HG03378 (cell line): ENCODE data around the gene PADI6.
"Not testable (repeated sequence)": the region's sequence is repeated elsewhere in the genome, so short reads cannot be mapped to it uniquely, and the experiment has no call there.

Experiments
- ATAC-seq: cut with Tn5 transposase; IDR thresholded peaks from one replicate; pipeline ENCODE4 v1.9.1; 2021; ENCODE audit warnings: mild to moderate bottlenecking, moderate library complexity; ENCODE audit not compliant: unreplicated experiment

PADI6 gene

DNA sequence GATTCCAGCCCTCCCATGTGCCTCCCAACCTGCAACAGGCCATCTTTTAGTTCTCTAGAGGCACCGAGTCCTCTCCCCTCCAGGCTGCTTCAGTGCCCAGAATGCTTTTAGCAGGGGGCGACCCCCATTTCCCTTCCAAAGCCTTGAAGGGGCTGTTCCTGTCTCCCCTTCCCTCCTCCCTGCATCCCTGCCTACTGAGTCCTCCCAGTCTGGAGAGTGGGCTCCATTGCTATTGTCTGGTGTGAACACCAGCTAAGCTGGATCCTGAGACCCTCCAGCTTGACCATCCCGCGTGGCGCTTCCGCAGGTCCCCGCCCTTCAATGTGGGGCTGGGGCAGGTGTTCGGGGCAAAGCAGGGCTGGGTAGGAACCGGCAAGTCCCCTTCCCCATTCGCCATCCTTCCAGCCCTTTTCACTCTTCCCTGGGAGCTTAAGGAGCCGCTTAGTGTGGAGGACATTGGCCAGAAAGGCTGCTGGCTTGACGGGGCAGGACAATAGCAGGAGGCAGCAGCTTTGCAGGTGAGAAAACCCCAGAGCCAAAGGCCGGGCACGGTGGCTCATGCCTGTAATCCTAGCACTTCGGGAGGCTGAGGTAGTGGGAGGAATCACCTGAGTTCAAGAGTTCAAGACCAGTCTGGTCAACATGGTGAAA, 32.2 kb downstream of the PADI6 start:
- no peak for ATAC-seq

DNA sequence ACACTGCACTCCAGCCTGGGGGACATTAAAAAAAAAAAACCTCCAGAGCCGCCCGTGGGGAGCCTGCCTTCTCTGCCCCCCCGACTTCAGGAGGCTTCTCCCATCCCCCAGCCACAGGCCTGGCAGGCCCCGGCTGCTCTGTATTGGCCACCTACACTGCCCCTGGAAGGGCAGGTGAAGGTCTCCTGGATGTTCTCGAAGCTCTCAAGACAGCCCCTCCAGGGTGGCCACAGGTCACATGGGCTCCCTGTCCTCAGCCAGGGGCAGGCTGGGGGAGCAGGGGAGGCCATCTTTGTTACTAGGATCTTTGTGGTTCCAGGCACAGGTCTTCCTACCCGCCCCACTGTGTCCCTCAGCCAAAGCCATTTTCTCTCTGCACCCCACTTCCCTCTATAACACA, 32.8 kb downstream of the PADI6 start:
- no peak for ATAC-seq

DNA sequence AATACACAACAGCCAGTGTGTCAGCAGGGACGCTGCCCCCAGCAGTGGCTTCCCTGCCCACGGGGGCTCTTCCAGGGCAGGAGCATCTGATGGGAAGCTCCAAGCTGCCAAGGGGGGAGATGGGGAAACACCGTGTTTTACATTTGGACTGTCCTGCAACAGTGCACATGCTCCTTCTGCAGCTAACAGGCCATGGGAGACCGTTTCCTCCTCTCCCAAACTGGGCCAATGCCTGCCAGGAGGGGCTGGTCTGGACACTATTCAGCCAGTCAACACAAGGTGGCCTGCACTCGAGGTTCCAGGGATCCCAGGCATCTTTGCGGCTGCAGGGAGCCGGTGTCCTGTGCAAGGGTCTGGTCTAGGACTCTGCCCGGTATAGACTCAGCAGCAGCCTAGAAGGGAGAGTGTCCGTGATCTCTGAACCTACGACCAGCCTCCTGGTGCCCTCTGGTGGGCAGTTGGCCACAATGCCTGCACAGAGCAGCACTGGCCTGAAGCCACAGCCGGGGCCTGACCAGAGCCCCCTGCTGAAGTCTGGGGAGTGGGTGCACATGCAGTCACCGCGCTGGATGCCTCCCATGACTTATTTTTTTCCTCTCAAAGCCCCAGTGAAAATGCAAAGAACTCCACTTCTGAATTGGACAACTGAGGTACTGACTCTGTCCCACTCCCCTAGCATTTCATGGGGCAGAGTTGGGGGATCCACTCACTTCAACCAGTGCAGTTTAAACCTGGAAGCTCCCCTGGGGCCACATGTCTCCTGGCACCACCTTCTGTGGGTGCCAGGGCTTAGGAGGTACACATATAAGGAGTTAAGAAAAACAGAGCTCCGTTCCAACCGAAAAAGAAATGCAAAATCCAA, 34.1 kb downstream of the PADI6 start:
- no peak for ATAC-seq

DNA sequence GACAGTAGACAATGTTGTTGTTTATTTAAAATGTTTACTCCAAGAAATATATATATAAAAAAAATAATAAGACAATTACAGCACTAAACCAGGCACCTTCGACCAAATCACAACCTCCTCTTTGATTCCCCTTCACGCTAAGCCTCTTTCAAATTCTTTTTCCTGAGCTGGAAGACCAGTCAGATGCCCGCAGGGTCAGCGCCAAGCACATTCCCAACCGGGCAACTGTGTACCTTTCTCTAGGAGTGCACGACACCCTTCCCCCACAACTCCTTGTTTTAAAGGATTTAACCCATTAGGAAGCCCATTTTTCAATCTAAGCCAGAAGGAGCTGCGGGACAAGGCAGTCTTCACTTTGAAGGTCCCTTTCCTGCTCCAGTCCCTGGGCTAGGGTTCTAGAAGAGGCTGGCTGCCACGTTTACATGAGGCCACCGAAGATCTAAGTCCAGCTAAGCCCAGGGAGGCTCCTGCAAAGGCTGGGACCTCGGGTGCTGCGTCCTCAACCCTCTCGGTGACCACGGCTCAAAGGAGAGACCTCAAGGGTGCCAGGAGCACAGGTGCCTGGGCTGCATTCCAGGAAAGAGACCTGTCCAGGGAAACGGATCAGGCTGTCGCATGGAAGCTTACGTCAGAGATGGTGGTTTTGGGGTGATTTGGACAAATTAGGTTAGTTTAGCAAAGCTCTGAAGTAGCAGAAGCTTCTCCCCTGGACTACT, 34.9 kb downstream of the PADI6 start:
- not testable (repeated sequence) for ATAC-seq

DNA sequence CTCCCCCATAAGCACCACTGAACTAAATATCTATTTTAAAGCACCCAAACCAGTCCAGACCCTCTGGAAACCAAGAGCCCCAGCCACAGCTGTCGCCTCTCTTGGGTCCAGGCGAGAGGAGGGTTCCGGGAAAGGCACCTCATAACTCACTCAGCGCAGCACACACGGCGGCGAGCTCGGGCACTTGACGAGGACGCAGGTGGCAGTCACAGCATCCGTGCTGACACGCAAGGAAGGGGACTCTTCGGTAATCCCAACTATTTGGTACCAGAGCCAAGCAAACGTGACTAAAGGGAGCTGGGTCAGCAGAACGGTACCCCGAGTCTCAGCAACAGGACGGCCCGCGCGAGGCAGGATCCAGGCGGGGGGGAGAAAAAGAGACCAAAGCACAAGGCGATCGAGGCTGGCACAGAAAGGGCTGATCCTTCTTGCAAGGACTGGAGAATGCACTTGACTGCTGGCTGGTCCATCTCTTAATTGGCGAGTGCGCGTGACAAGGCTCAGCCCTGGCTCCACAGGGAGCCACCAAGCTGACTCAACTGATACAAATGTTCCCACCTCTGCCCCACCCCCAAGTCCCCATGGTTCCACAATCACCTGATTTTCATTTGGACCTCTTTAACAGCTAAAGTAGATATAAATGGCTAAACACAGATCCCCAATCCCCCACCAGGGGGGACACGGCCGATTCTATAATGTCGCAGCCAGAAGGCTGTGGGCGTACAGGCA, 36.0 kb downstream of the PADI6 start:
- ATAC-seq = not testable (repeated sequence)

DNA sequence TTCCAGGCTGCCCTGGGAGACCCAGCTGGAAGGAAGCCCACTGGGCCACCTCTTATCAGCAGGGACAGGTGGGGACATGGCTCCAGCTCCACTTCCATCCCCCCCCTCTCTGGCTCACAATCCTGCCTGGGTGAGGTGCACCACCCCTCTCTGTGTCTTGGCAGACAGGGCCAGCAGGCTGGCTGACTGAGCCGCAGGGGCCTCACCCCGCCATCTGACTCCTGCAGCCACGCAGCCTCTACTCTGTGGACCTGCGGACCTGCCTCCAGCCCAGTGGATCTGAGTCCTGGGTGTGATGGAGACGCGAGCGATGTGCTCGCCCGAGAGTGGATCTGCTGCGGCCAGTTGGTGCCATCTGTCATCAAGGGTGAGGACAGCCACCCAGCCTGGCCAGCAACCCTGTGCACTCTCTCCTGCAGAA, 37.4 kb downstream of the PADI6 start:
- ATAC-seq = no peak

DNA sequence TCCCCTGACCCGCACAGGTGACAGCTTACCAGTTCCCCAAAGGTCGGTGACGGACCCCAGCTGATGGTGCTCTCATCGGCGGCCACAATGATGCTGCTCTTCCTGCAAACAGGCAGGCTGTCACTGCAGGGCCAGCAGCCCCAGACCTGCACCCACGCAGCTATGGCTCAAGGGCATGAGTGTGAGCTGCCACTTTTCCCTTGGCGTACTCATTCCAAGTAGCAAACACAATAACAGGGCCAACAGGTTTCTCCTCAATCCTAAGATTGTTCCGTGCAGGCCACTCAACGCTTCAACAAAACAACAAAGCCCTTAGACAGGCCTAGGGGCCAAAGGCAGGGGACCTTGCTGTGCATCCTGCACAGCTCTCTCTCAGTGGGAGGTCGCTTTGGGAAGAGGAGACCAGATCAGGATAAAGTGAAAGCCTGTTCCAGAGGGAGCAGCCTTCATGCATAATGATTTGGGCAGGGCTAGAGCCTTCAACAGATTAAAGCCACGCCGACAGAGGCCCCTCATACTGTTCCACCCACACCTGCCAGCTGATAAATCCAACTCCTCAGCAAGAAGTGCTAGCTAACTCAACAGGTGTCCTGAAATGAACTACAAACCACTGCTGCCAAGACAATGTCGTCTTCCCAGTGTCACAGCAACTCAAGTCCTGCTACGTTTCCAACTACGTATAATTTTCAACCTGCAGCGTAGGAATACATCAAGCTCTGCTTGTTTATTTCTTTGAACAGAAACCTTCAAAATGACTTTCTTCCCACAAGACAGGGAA, 40.3 kb downstream of the PADI6 start:
- no peak for ATAC-seq

DNA sequence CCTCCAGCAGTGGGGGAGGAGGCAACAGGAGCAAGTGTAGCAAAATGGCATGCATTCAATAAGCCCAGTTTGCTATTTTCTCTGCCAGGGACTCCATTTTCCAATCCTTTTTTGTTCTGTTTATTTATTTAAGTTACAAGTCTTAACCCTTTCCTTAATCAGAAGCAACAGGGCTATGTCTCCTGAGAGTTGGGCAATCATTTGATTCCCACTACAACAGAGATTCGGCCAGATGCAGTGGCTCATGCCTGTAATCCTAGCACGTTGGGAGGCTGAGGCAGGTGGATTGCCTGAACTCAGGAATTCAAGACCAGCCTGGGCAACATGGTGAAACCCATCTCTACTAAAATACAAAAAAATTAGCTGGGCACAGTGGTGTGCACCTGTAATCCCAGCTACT, 42.0 kb downstream of the PADI6 start:
- ATAC-seq = no peak

DNA sequence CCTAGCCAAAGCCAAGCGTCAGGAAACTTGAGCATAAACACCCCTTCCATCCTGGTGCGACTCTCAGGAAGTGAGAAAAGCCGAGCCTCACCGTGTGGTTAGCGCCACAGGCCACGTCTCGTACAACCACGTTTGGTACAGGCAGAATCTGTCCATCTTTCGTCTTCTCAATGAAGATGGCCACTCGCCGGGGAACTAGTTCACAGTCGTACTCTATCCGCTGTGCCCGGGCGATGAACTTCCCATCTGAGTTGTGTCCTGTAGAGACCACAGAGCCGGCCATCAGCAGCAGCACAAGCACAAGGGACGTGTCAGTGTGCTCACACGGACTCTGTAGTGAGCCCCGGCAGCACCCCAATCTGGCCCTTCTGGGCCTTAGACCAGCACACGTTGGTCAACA, 44.4 kb downstream of the PADI6 start:
- no peak for ATAC-seq

DNA sequence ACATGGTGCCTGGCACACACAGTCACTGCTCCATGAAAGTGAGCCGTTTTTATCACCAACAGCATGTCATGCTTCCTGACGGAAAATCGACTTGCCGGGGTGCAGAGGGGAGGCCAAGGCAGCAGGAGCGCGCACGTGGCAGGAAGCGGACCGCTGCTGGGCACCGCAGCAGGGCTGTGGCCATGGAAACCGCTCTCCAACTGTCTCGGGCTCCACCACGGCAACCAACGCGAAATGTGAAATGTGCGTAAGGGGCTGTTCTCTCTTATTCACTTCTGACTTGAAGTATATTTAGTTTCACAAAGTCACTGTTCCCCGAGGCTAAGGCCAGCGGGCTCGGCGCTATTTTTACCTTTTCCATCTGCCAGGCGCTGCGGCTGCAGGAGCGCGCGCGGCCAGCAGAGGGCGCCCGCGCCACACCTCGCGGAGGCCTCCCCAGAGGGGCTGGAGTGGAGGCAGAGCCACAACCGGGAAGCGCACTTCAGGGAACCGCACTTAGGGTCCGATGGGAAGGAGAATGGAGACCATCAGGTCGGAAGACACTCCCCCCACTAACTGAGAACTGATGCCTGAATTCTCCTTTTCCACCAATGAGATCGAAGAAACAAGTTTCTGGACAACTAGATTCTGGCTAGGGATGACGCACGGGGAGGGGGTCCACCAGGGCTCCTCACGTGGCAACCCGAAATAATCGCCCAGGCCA, 47.8 kb downstream of the PADI6 start:
- no peak for ATAC-seq

DNA sequence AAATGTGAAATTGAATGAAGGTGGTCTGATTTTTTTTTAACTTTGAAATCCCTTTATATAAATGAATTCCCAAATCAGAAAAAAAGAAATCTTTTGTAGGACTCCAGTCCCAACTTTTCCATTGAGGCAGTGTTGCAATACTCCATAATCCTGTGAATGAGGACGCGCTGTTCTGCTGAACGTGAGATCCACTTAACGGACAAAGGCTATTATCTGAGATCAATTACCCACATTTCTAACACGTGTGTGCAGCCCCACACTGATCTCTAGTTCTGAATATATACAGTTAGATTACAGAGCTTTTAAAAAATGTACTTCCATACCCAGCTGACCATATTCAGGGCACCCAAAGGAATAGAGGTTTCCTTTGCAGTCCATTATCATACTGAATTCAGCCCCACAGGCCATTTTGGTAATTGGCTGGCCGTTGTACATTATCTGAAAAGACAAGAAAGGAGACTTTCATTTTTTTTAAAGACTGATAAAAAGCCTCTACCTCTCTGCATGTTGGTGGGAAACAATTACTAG, 48.5 kb downstream of the PADI6 start:
- no peak for ATAC-seq

DNA sequence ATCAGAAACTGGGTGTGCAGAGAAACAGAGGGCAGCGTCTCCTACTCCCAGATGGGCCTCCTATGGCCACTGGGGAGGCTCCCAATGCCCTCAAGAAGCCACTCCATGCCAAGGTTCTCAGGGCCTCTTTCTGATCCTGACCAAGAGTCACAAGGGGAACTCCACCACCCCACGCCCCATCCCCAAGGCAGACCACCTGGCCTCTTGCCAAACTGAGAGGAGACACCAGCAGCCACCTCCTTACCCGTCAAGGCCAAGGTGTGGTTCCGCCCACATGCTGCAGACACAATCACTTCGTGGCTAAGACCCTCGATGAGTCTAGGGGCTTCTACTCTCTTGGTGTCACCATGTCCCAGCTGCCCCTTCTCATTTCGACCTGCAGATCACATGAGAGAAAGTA, 50.5 kb downstream of the PADI6 start:
- ATAC-seq = no peak

DNA sequence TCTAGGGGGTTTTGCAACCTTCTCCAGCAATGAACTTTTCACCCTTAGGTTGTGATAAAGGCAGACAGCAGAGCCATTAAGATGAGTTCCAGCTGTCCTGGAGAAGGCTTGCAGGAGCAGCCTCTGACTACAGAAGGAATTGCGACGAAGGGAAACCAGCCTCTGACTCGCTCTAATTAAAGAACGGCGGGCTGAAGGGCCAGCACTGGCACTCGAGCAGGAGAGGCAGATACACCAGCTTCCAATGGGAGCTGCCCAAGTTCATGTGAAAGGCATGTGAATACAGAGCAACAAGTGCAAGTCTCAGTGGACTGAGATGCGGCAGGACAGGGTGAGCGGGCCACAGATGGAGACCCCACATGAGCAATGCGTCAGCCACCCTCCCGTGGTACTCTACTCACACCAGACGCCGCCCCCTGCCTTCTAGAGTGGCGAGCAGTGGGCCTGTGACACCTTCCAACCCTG, 51.8 kb downstream of the PADI6 start:
- ATAC-seq = no peak

DNA sequence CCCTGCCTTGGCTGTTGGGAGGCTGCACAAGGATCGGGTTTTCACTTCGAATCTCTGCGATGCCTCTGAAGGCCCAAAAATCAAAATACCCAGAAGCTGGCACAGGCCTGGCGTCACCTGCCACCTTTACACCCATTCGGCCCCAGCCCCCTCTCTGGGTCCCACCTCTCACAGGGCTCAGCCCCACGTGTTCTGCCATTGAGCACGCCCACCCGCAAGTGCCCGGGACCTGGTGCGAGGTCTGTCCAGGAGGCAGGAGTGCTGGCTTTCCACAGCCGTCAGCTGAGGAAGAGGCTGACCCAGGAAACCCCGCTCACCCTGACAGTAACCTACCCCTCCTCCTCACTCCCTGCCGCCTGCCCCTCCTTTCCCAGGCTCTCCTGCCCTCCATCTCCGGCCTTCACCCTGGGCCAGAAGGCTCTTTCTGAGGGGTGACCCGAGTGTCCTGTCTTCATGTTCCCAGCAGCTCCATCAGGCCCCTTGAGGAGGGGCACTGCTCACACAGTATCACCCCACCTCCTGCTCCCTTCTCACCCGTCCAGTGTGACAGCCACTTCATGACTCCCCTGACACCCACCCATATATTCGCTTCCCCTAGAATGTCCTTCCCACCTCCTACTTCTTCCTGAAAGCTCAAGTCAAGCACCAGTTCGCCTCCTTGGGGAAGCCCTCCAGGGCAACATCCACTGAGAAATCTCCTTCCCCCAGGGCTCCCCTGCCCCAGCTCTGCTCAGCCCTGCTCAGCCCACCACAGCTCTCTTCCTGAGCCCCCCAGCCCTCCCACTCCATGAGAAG, 54.0 kb downstream of the PADI6 start:
- no peak for ATAC-seq

DNA sequence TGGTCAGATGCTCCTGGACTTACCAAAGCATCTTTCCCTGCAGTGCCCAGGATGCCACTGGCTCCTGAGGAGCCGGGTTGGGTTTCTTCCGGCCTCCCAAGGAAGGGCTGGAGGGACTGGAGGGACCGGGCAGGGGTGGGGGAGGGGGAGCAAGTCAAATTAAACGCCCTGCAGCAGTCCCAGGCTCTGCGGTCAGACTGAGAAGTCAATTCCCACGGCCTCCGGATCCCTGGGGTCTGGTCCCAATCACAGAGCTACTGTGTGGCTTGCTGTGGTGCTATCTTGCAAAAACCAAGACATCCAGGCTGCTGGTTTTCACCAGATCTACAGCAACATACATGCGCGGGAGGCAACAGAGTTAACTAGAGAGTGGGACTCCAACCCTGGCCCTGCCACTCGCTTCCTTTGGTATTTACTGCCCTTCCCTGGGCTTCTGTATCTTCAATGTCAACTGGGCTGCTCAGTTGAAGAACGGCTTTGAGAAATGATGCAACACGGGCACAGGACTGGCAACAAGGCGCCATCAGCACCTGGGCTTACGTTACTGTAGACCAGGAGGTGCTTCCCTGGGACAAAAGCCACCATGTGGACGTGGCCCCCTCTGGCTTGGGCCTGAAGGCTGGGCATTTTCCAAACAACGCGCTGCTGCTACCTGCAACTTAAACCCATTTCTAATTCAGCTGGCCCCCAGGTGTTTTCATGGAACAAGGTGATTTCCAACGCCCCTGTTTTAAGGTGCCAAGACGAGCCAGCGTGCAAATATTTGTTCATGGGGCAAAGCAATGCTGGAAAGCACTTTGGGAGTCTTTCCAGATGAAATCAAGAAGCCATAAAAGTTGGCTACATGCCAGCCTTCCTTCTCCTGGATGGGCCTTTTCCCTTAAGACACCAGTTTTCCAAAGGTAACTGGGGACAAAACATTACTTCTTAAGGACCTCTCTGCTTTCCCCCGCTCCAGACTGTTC, 56.0 kb downstream of the PADI6 start:
- ATAC-seq = no peak

DNA sequence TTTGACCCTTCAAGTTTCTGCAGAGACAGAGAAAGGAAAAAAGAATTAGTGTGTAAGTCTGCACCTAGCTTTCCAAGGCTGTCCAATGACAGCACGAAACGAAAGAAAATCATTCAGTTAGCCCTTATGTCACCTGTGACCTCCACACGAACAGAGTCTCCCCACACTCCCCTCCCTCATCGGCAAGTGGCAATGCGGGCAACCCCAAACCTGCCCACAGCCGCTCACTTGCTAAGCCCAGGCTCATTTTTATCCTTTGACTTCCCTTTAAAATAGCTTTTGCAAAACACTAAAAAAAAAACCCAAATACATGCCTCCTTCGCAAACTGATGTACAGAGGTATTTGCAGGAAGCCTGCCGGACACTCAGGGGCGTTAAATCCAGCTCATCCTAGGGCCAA, 57.2 kb downstream of the PADI6 start:
- ATAC-seq = no peak

DNA sequence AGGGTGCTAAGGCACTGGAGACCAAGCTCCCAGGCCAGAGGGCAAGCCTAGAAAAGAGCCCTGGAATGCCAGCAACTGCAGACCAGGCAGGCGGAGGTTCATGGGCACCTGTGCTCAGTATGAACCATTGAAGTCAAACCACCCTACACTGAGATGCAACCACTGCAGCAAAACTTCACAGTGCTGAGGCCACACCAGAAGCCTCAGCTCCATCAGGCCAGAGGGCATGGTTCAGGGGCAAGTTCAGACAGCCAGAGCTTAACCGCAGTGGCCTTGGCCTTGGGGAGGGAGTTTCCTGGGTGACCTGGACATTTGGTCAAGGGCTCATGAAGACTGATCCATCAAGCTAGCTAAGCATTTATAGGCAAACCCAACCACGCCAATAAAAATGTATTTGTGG, 60.4 kb downstream of the PADI6 start:
- ATAC-seq = no peak
